Activated naive CD4-positive, alpha-beta T cell treated with anti-CD3 and anti-CD28 coated beads, Interleukin-2, amount 50 U/mL, for 72 hours (primary cell): Measurements from ENCODE around the gene PRPF8. TPM values are rescaled to one million over a fixed set of nuclear protein-coding genes. Genes with fewer than 3 reads are reported as not detected.

Experiments used
- ATAC-seq, 2 donors: fragments of 150-1000 bp; cut with Tn5 transposase; 2 replicates each; pipeline ENCODE4 v1.10.0; 2021; ENCODE audit warnings: mild to moderate bottlenecking in 2 of 2, moderate library complexity in 2 of 2
- DNase-seq, 2 donors: peaks; one replicate each; pipeline ENCODE4 v3.0.0; 2021 to 2022; ENCODE audit warnings: low spot score in 2 of 2
- H3K27ac Mint-ChIP-seq, 2 donors: one replicate each; pipeline ENCODE4 v1.8.0; 2022; ENCODE audit warnings: mild to moderate bottlenecking in 2 of 2, mixed read lengths in 2 of 2
- H3K36me3 Mint-ChIP-seq, 2 donors: one replicate each; pipeline ENCODE4 v1.8.0; 2022; ENCODE audit warnings: mixed read lengths in 2 of 2
- H3K9me3 Mint-ChIP-seq, 2 donors: one replicate each; pipeline ENCODE4 v1.8.0; 2022; ENCODE audit warnings: mixed read lengths in 2 of 2
- total RNA-seq, 2 donors: library from RNA; stranded (reverse); gene quantifications; one replicate each; pipeline ENCODE4 v1.2.3, GENCODE V29; 2022

Gene PRPF8
- total RNA-seq, 2 donors from 2014 or later = 414 to 433 TPM

DNA sequence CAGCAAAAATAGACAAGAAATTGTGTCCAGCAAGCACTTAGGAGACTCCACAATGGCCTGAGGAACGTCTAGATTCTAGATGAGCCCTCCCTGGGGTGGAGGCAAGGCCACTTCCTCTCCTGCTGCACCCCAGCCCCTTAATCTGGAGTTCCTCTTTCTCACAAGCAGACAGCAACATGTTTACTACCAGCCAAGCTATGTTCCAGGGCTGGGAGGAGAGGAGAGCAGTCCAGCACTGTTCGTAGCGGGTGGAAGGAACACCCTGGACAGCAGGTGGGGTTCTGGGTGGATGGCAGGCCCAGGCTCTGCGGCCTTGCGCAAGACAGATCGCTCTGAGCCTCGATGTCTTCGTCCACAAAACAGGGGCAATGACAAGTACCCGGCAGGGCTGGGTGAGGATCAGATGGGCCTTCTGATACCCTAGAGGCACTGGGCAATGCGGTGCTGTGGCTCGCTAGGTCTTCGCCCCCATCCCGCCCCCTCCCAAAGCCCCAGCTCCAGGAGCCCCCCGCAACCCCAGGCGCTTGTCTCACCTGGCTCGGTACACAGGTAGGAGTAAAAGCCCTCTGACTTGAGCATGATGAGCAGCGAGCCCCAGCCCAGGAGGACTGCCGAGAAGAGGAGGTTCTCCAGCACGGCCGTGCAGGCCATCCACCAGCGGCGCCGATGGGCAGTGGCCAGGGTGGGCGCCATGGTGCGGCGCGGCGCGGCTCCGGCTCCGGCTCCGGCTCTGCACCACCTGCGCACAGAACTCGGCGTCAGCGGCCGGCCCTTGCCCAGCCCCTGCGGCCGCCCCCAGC is 57.3 kb downstream of the PRPF8 start:
- Mint-ChIP-seq H3K27ac (no peak overlapping the region), H3K36me3 (no peaks in the 10 kb centered on the region), H3K9me3 (no peaks in the 10 kb centered on the region)
- ATAC-seq (no peak), DNase-seq (no peak)

DNA sequence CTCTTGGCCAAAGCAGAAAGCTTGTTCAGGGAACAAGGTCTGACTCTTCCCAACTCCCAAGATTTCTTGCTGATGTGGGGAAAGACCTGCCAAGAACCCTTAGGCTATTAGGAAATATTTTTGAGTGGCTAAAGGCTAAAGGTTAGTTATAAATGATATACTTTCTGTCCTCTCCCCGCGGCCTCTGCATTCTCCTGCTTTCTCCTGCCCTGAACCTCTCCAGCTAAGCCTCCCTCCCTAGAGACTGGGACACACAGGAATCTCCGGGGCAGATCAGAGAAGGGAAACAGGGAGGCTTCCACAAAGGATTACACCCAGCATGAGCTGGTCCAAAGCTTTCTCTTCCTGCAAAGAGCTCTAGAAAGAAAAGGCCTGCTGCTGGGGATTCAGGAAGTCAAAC is 58.3 kb downstream of the PRPF8 start:
- H3K9me3 Mint-ChIP-seq = no peaks in the 10 kb centered on the region
- DNase-seq = no peak

DNA sequence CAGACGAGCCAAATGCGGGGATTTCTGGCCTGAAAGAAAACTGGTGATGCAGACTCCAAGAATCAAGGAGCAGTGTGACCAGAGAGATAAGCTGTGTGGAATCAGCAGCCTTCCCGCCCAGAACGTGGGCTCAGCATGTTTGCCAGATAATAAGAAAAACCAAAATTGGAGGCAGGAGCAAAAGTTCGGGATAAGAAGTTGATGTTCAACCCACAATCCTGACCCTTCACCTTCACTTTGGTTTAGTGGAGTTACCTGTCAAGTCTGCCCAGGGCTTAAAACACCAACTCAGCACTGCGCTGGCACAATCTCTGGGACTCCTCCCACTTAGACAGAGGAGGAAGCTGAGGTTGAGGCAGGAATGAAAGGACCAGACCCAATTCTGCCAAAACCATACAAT is 59.1 kb downstream of the PRPF8 start:
- Mint-ChIP-seq H3K27ac (no peak overlapping the region), H3K9me3 (no peaks in the 10 kb centered on the region), H3K36me3 (no peaks in the 10 kb centered on the region)
- ATAC-seq = no peak
- DNase-seq = no peak

More for the DNA sequence above, 58.3 kb downstream of the PRPF8 start:
- H3K36me3 Mint-ChIP-seq = no peaks in the 10 kb centered on the region
- H3K27ac Mint-ChIP-seq = no peak overlapping the region
- ATAC-seq = no peak

DNA sequence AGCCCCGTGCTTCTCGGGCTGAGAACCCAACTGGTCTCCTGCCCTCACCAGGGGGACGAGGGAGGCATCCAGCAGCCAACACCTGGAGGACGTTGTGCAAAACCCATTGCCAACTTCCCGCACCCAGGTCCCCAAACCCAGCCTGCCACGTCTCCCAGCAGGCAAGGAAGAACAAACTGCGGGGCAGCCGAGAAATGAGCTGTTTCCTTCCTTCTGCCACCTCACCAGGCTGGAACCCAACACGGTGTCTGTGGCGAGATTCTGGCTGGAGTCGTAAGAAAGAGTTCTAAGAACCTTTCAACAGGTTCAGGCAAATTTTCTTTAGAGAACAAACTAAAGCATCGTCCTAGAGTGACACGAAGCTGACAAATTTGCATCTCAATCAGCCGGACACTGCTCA is 59.6 kb downstream of the PRPF8 start:
- DNase-seq (no peak), ATAC-seq (no peak)
- Mint-ChIP-seq H3K27ac (no peak overlapping the region), H3K9me3 (no peaks in the 10 kb centered on the region), H3K36me3 (no peaks in the 10 kb centered on the region)

DNA sequence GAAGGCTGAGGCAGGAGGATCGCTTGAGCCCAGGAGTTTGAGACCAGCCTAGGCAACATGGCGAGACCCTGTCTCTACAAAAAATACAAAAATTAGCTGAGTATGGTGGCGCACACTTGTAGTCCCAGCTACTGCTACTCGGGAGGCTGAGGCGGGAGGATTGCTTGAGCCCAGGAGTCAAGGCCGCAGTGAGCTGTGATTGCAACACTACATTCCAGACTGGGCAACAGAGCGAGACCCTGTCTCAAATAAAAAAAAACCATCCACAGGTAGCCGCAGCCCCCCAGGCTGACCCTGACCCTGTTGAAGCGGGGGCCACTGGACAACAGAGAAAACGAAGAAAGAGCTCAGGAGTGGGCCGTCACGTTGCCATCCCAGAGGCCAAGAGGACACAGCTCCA is 60.0 kb downstream of the PRPF8 start:
- DNase-seq = no peak
- Mint-ChIP-seq H3K27ac (peak overlapping the region in 1 of 2 donors; percentile 27), H3K9me3 (no peaks in the 10 kb centered on the region), H3K36me3 (no peaks in the 10 kb centered on the region)
- no peak for ATAC-seq

DNA sequence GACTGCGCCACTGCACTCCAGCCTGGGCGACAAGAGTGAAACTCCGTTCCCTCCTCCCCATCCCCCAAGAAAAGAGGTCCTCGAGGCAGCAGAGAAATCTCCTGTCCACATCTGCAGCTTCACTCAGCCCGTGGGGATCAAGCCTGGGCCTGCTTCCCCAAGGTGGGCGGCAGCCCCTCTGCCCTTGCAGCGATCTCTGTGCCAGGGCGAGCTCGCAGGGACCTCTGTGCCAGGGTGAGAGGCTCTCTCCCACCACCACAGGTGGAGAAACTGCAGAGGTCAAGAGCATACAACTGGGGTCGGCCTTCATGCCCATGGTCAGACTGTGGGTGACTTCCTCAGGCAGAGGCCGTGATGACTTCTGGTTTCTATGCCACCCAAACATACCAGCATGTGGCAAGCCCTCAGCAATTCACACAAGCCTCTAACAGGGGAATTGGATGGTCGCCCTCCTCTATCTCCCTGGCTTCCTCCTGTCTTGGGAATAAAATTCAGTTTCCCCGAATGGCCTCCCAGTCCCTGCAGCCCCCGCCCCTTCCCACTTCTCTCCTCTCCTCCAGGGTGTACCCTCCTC is 61.5 kb downstream of the PRPF8 start:
- no peak overlapping the region for H3K27ac Mint-ChIP-seq
- no peaks in the 10 kb centered on the region for H3K36me3 Mint-ChIP-seq
- DNase-seq = no peak
- no peak for ATAC-seq
- no peaks in the 10 kb centered on the region for H3K9me3 Mint-ChIP-seq

DNA sequence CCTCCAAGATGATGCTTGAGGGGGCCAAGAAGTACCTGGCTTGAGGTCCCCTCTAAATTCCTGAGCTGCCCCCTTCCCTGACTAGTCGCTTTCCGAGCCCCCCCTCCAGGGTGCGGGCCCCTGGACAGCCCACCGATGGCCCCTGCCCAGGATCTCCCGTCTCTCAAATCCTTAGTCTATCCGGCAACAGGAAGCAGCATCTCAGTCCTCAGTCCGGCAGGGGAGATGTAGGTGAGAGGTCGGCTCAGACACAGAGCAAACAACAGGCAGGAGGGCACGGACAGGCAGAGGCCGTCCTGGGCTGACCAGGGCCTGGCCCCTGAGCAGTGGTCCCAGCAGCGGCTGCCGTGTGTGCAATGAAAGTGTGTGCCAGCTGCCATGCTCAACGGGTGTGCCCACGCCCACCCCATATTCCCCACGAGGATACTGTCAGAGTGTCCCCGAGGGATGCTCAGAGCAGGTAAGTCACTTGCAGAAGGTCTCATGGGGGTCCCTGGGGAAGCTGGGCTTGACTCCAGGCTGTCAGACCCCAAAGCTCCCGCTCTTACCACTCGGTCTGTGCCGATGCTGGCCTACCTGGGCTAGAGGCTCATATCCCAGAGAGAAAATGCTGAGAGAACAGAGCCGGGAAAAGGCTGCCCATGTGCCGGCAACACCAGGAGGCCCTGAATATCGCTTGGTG is 63.3 kb downstream of the PRPF8 start:
- no peak for ATAC-seq
- Mint-ChIP-seq H3K27ac (no peak overlapping the region), H3K36me3 (no peaks in the 10 kb centered on the region)

DNA sequence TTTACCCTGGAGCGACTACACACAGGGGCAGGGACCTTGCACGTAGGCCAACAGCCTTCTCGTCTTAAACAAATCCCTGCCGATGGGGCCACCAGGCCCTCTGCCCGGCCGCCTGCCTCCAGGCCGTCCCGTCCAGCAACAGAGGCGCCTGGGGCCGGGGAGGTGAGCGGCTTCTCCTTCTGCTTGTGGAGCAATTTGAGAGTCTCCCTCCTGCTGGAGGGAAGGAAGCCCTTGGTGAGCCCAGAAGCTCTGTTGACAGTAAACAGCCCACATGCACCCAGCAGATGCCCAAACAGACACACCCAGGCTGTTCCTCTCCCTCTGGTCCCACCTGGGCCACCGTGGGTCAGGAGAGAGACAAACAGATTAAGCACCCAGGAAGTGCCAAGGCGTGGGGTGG is 64.2 kb downstream of the PRPF8 start:
- DNase-seq (no peak), ATAC-seq (no peak)
- Mint-ChIP-seq H3K27ac (no peak overlapping the region), H3K9me3 (no peaks in the 10 kb centered on the region), H3K36me3 (no peaks in the 10 kb centered on the region)

More for the DNA sequence above, 63.3 kb downstream of the PRPF8 start:
- no peak for DNase-seq
- no peaks in the 10 kb centered on the region for H3K9me3 Mint-ChIP-seq

DNA sequence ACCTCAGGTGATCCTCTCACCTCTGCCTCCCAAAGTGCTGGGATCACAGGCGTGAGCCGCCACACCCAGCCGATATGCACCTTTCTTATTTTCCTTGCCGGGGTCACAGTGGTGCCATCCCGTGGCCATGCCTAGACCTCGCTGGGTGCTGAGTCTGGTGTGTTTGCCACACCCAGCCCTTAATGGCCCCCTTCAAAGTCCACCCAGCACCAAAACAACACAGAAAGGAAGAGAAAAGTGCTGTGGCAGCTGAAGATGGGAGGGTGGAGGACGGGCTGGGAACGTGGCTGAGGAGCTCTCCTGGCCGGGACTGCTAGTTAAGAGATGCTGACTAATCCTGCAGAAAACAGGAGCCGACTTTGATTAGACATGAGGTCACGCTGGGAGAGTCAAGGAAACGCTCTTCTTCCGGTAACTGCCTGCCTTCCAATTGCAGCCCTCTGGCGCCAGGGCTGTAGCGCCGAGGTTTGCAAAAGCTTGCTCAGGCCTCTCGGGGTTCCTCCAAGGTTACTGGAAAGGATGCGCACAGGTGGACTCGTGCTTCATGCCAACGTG is 67.0 kb downstream of the PRPF8 start:
- DNase-seq (no peak), ATAC-seq (no peak)
- H3K9me3 Mint-ChIP-seq = no peaks in the 10 kb centered on the region
- no peak overlapping the region for H3K27ac Mint-ChIP-seq
- no peaks in the 10 kb centered on the region for H3K36me3 Mint-ChIP-seq

DNA sequence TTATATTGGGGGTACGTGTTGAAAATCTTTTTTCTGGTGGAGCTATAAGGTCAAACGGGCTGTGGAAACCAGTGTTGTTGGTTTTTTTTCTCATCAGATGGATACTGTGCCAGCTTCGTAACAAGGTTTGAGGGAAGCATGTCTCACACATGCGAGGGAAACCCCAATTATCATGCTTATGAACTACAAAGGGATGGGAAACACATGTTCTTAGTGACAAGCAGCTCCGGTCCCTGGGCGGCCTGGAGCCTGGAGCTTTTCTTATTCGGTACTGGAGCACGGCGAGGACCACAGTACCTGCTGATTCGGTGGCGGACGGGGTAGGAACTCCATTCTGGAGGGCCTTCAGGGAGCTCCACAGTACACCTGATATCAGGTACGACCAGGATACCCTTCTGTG is 68.6 kb downstream of the PRPF8 start:
- ATAC-seq (no peak), DNase-seq (no peak)
- Mint-ChIP-seq H3K27ac (no peak overlapping the region), H3K36me3 (no peaks in the 10 kb centered on the region), H3K9me3 (no peaks in the 10 kb centered on the region)

DNA sequence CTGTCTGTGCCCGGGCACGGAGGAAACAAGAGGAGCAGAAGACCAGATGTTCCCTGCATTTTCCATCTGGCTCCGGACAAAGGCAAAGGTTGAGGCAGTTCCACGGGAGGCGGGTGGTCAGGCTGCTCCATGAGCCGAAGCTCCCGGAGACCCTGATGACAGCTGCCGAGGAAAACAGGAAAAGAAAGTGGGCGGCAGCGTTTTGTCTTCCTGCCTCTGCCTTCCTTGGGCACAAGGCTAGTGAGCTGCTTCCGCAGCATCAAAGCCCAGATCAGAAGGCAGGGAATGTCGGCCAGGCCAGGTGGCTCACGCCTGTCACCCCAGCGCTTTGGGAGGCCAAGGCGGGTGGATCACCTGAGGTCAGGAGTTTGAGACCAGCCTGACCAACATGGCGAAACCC is 72.3 kb downstream of the PRPF8 start:
- Mint-ChIP-seq H3K36me3 (no peaks in the 10 kb centered on the region), H3K9me3 (no peaks in the 10 kb centered on the region), H3K27ac (no peak overlapping the region)
- DNase-seq = no peak
- ATAC-seq = no peak

DNA sequence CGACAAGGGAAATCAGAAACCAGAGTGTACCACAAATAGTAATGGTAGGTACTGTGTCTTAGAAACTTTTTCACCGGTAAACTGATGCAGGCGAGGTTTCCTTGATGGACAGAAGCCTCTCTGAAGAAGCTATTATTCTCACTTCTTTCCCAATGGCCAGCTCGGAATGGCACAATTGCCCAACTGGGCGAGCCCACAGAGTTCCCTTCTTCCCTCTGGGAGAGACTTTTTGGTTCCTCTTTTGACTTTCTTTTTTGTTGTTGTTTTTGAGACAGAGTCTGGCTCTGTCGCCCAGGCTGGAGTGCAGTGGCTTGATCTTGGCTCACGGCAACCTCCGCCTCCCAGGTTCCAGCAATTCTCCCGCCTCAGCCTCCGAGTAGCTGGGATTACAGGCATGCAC is 73.0 kb downstream of the PRPF8 start:
- Mint-ChIP-seq H3K27ac (no peak overlapping the region), H3K36me3 (no peaks in the 10 kb centered on the region)

DNA sequence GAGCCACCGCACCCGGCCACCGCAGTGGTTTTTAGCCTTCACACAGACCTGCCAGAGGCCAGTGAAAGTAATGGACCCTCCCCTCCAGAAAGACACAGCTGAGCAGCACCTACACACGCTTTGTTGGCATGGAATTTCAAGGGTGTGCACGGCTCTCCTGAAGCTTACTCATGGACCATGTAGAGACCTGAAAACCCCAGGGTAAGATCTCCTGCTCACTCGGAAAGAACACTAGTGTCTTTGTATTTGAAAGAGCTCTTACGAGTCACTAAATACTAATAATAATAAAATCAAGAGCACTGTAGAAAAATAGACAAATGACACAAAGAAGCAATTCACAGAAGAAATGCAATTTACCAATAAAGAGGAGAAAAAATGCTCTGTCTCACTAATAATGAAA is 76.0 kb downstream of the PRPF8 start:
- DNase-seq = no peak
- H3K27ac Mint-ChIP-seq = peak overlapping the region in 1 of 2 donors; percentile 75

More for the DNA sequence above, 73.0 kb downstream of the PRPF8 start:
- DNase-seq (no peak), ATAC-seq (no peak)
- no peaks in the 10 kb centered on the region for H3K9me3 Mint-ChIP-seq

DNA sequence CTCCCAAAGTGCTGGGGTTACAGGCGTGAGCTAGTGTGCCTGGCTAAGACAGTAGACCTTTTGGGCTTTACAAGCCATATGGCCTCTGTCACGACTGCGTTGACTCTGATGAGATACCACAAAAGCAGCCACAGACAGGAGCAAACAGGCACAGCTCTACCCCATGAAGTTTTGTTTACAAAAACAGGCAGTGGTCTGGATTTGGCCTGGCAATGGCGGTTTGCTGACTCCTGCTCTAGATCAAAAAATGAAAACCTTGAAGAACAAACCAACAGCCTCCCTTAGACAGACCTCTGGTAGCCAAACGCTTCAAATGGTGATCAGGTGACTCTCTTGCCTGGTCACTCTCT is 76.7 kb downstream of the PRPF8 start:
- Mint-ChIP-seq H3K27ac (peak overlapping the region in 1 of 2 donors; percentile 75), H3K36me3 (no peaks in the 10 kb centered on the region), H3K9me3 (no peaks in the 10 kb centered on the region)
- DNase-seq (no peak), ATAC-seq (peak; percentile 19 to 36)

More for the DNA sequence above, 76.0 kb downstream of the PRPF8 start:
- ATAC-seq = no peak
- no peaks in the 10 kb centered on the region for H3K36me3 Mint-ChIP-seq
- H3K9me3 Mint-ChIP-seq = no peaks in the 10 kb centered on the region

DNA sequence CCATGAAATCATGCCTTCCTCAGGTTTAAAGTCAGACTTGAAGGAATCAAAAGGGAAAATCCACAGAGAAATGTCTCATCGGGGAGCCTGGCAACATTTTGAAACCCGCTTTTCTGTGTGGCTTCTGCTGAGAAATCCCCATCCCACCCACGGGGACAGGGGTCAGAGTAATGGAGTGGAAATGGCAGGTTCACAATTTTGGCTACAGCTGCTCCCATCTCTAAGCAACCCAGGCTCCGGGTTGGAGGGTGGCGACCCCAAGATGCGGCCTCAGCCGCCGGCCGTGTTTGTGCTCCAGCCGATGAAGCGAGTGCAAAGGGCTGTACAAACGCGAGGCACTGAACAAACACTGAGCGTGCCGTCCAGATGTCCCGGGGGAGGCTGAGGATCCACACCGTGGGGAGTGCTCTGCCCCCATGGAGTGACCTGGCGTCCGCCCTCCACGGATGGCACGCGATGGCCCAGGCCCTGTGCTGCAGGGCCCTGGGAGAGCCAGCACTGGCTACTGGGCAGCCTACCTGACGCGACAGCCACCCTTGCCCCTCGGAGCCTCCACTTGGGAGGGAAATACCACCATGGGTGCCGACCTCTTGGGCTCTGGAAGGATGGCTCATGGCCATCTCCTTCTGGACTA is 78.2 kb downstream of the PRPF8 start:
- no peak for DNase-seq
- no peaks in the 10 kb centered on the region for H3K9me3 Mint-ChIP-seq

DNA sequence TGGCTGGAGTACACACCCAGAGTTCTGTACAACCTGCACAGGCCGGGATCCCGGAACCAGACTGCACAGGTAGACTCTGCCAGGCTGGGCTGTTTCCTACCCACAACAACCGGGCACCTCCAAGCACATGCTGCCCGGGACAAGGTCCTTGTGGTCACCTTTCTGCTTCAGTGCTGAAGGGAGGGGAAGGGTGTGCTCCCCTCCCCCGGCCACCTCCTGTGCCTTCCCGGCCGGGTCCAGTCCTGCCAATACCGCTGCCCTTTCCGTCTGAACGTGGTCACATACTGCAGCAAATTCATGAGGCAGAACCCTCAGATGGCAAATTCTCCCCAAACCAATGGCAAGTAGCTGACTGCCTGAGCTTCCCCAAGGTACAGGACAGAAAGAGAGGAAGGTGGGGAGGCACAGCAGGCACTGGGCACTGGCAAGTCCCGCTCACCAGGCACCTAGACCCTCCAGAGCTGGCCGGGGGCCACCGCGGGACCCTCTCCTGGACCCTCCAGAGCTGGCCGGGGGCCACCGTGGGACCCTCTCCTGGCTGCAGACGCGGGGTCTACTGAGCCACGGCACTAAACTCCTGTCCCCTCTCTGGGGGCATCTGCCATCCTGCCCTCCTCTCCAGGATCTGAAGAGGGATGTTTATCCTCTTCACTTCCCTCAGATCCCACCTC is 78.9 kb downstream of the PRPF8 start:
- no peaks in the 10 kb centered on the region for H3K9me3 Mint-ChIP-seq
- DNase-seq (no peak), ATAC-seq (no peak)
- H3K27ac Mint-ChIP-seq = no peak overlapping the region
- H3K36me3 Mint-ChIP-seq = peaks cover 0 to 4% of the 10 kb centered on the region in 2 donors

More for the DNA sequence above, 78.2 kb downstream of the PRPF8 start:
- peaks cover 0 to 4% of the 10 kb centered on the region in 2 donors for H3K36me3 Mint-ChIP-seq
- no peak overlapping the region for H3K27ac Mint-ChIP-seq
- ATAC-seq = peak in 1 of 2 donors; percentile 19
